ENCODE data around the gene BRAF. TPM values are rescaled to one million over a fixed set of nuclear protein-coding genes. Genes with fewer than 3 reads are reported as not detected.

The BRAF gene
- total RNA-seq, 2 experiments from 2014 or later = 49.9 to 57.8 TPM

DNA sequence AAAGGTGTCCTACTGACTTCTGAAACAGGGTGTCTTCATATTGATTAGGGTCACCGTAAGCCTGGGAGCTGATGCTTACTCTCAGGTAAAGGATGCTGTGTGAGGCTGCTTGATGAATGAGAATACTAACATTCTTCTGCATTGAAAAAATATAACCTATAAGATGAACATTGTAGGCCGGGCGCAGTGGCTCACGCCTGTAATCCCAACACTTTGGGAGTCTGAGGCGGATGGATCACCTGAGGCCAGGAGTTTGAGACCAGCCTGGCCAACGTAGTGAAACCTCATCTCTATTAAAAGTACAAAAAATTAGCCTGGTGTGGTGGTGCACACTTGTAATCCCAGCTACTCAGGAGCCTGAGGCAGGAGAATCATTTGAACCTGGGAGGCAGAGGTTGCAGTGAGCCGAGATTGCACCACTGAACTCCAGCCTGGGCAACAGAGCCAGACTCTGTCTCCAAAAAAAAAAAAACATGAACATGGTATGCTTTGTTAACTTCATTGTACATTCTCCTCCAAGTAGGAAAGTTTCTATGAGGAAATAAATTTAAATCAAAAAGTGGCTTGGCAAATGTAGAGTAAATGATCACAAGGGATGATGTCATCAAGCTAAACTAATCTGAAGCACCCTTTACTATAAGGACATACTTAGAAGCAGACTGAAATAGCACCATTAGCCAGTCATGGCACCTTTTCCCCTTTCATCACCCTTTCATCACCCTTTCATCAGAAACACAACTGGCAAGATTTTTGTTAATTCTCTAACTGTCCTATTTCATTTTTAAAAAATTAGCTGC, 1.5 kb upstream of the BRAF start:
- CTCF ChIA-PET = interaction anchor here (0.8 to 1.5 kb wide), 2 partner anchors 89 to 115 kb away, joined by 3 to 4 read pairs; partner anchors contain the start of gene MRPS33
- peaks cover 8% of the 10 kb centered on the region for H3K4me1 Mint-ChIP-seq (ENCODE audit: low read depth)
- no peaks in the 10 kb centered on the region for H3K9me3 ChIP-seq (ENCODE audit: control insufficient read depth in 1 of 2, insufficient read depth in 1 of 2, low read length in 2 of 2)
- DNase-seq (no peak), ATAC-seq (ENCODE audit: poor library complexity) (no peak)
- no peaks in the 10 kb centered on the region for H3K9me3 Mint-ChIP-seq
- peak overlapping the region; percentile 99 for H3K4me3 Mint-ChIP-seq
- TF ChIP-seq, protein P1, sequence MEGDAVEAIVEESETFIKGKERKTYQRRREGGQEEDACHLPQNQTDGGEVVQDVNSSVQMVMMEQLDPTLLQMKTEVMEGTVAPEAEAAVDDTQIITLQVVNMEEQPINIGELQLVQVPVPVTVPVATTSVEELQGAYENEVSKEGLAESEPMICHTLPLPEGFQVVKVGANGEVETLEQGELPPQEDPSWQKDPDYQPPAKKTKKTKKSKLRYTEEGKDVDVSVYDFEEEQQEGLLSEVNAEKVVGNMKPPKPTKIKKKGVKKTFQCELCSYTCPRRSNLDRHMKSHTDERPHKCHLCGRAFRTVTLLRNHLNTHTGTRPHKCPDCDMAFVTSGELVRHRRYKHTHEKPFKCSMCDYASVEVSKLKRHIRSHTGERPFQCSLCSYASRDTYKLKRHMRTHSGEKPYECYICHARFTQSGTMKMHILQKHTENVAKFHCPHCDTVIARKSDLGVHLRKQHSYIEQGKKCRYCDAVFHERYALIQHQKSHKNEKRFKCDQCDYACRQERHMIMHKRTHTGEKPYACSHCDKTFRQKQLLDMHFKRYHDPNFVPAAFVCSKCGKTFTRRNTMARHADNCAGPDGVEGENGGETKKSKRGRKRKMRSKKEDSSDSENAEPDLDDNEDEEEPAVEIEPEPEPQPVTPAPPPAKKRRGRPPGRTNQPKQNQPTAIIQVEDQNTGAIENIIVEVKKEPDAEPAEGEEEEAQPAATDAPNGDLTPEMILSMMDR (IDR thresholded peaks at IDR 0.05) = no peak
- H3K27me3 Mint-ChIP-seq = peaks cover 4% of the 10 kb centered on the region
- H3K27ac ChIP-seq (ENCODE audit: low read depth in 1 of 2, low read length in 2 of 2) = peak overlapping the region in 1 of 2 donors; percentile 90
- no peaks in the 10 kb centered on the region for H3K36me3 ChIP-seq (ENCODE audit: insufficient read depth, low read length)
- H3K4me1 ChIP-seq (ENCODE audit: insufficient read depth, low read length) = peaks cover 12% of the 10 kb centered on the region
- H3K4me3 ChIP-seq (ENCODE audit: low read length) = no peak overlapping the region
- intact Hi-C loops (cut with DNase I, micrococcal nuclease) = loop anchor here (10.0 kb wide), 2 partner anchors 201 to 531 kb away; partner anchors contain the start of gene SLC37A3 (in 1 of the 2)
- POLR2A ChIA-PET = interaction anchor here (1.3 kb wide), 1 partner anchor 89 kb away, joined by 3 read pairs; the partner anchor contains the start of gene MRPS33
- H3K27me3 ChIP-seq (ENCODE audit: control insufficient read depth in 1 of 2, insufficient read depth in 2 of 2, low read length in 2 of 2) = no peaks in the 10 kb centered on the region
- H3K36me3 Mint-ChIP-seq (ENCODE audit: low read depth) = peaks cover 7% of the 10 kb centered on the region
- no peak overlapping the region for H3K27ac Mint-ChIP-seq

DNA sequence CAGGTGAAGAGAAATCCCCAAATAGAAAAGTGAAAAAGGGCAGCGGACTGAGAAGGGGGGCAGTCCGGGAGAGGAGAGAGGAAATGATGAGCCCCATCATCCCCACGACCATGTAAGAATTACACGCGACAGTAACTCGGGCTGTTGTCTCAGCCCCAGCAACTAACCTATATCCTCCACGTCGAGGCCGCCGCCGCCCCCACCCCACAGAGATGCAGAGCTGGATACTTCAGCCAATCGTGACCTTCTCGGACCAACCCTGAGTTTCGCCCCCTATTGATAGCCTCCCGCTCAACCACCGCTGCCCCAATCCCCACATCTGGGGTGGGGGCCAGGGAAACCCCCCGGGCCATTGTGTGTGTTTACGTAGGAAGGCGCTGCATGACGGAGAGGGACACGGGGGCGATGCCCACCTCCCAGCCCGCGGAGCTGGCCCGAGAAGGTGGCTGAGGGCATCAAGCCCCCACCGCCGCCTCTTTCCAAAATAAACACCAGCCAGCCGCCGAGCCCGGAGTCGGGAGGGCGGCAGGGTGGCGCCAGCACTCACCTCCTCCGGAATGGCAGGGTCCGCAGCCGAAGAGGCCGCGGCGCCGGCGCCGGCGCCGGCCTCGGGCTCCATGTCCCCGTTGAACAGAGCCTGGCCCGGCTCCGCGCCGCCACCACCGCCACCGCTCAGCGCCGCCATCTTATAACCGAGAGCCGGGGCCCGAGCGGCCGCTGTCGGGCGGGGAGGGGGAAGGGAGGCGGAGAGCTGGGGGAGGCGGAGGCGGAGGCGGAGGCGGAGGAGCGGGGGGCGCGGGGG, 509 bp downstream of the BRAF start:
- POLR2A ChIA-PET = interaction anchor here (0.6 to 2.2 kb wide), 9 partner anchors 11 to 446 kb away, joined by 3 to 15 read pairs (median 4); partner anchors contain the start of genes ADCK2 and MRPS33
- H3K36me3 Mint-ChIP-seq (ENCODE audit: low read depth) = peaks cover 7% of the 10 kb centered on the region
- TF ChIP-seq, protein P1 (IDR thresholded peaks at IDR 0.05) = peak; percentile 13

More for the DNA sequence above, 509 bp downstream of the BRAF start:
- peaks cover 4% of the 10 kb centered on the region for H3K27me3 Mint-ChIP-seq
- CTCF ChIA-PET = interaction anchor here (1.0 kb wide), 2 partner anchors 30 to 113 kb away, joined by 3 read pairs; no protein-coding TSS in a partner anchor
- DNase-seq = peak; percentile 46 to 94 (median 74)
- H3K4me3 Mint-ChIP-seq = no peak overlapping the region
- no peaks in the 10 kb centered on the region for H3K36me3 ChIP-seq (ENCODE audit: insufficient read depth, low read length)
- no peak overlapping the region for H3K27ac Mint-ChIP-seq
- peaks cover 12% of the 10 kb centered on the region for H3K4me1 ChIP-seq (ENCODE audit: insufficient read depth, low read length)
- H3K27me3 ChIP-seq (ENCODE audit: control insufficient read depth in 1 of 2, insufficient read depth in 2 of 2, low read length in 2 of 2) = no peaks in the 10 kb centered on the region
- peak overlapping the region; percentile 90 to 99 for H3K27ac ChIP-seq (ENCODE audit: low read depth in 1 of 2, low read length in 2 of 2)
- H3K9me3 Mint-ChIP-seq = no peaks in the 10 kb centered on the region
- ATAC-seq (ENCODE audit: poor library complexity) = peak; percentile 61
- H3K9me3 ChIP-seq (ENCODE audit: control insufficient read depth in 1 of 2, insufficient read depth in 1 of 2, low read length in 2 of 2) = no peaks in the 10 kb centered on the region
- peaks cover 28% of the 10 kb centered on the region for H3K4me1 Mint-ChIP-seq (ENCODE audit: low read depth)
- peak overlapping the region; percentile 92 for H3K4me3 ChIP-seq (ENCODE audit: low read length)
- intact Hi-C loops (cut with DNase I, micrococcal nuclease) = loop anchor here (1.0 to 10.0 kb wide), 9 partner anchors 37 to 529 kb away; partner anchors contain the start of genes MRPS33 (in 2 of the 2), ADCK2 (in 1 of the 2), NDUFB2 (in 1 of the 2) and SLC37A3 (in 1 of the 2)

Measured in CD4-positive, alpha-beta T cell (primary cell).